Subcutaneous abdominal adipose tissue (tissue), 5 donors: ENCODE data around the gene SHC3.

Experiments
- H3K27ac ChIP-seq: one replicate; pipeline ENCODE4 v1.7.0; 2013; ENCODE audit warnings: low read depth, mild to moderate bottlenecking, inconsistent platforms, low read length, moderate library complexity
- H3K27me3 ChIP-seq, 5 donors: one replicate each; pipeline ENCODE4 v1.7.0; 2013; ENCODE audit warnings: low read length in 5 of 5, inconsistent platforms in 1 of 5; ENCODE audit not compliant: control insufficient read depth in 5 of 5, insufficient read depth in 4 of 5
- H3K36me3 ChIP-seq, 5 donors: one replicate each; pipeline ENCODE4 v1.7.0; 2013; ENCODE audit warnings: low read length in 5 of 5; ENCODE audit not compliant: control insufficient read depth in 5 of 5, insufficient read depth in 5 of 5
- H3K4me1 ChIP-seq, 5 donors: one replicate each; pipeline ENCODE4 v1.7.0; 2013; ENCODE audit warnings: low read length in 5 of 5, mild to moderate bottlenecking in 3 of 5, moderate library complexity in 1 of 5; ENCODE audit not compliant: control insufficient read depth in 5 of 5, insufficient read depth in 5 of 5
- H3K4me3 ChIP-seq, 5 donors: one replicate each; pipeline ENCODE4 v1.7.0; 2013; ENCODE audit warnings: low read length in 5 of 5, low read depth in 1 of 5
- H3K9ac ChIP-seq, 5 donors: one replicate each; pipeline ENCODE4 v1.7.0; 2013; ENCODE audit warnings: low read length in 5 of 5, mild to moderate bottlenecking in 4 of 5, moderate library complexity in 3 of 5
- H3K9me3 ChIP-seq, 5 donors: one replicate each; pipeline ENCODE4 v1.7.0; 2013; ENCODE audit warnings: low read length in 5 of 5; ENCODE audit not compliant: control insufficient read depth in 5 of 5
- donor health status: healthy.
- donor health status: healthy.
- donor health status: healthy.
- donor health status: healthy.
- donor health status: healthy.

The SHC3 gene

GRCh38 chr9:89037891-89038290 lies 140.7 kb downstream of the SHC3 start:
- peaks cover 0 to 3% (median 0%) of the 10 kb centered on the region in 5 donors for H3K9me3 ChIP-seq
- H3K4me1 ChIP-seq = peaks cover 6 to 25% (median 14%) of the 10 kb centered on the region in 5 donors
- no peaks in the 10 kb centered on the region for H3K36me3 ChIP-seq
- no peak overlapping the region for H3K9ac ChIP-seq
- H3K27ac ChIP-seq = no peak overlapping the region
- H3K4me3 ChIP-seq = no peak overlapping the region
- no peaks in the 10 kb centered on the region for H3K27me3 ChIP-seq

- no peak overlapping the region for H3K27ac ChIP-seq
- peaks cover 6 to 25% (median 14%) of the 10 kb centered on the region in 5 donors for H3K4me1 ChIP-seq
- no peak overlapping the region for H3K9ac ChIP-seq
- H3K9me3 ChIP-seq = peaks cover 0 to 3% (median 0%) of the 10 kb centered on the region in 5 donors
- no peaks in the 10 kb centered on the region for H3K27me3 ChIP-seq
- H3K4me3 ChIP-seq = no peak overlapping the region
- H3K36me3 ChIP-seq = no peaks in the 10 kb centered on the region
These were observed 141.3 kb downstream of the SHC3 start for GRCh38 chr9:89037346-89037745.

- Histone ChIP-seq H3K4me1 (peaks cover 6 to 25% (median 14%) of the 10 kb centered on the region in 5 donors), H3K4me3 (no peak overlapping the region), H3K36me3 (no peaks in the 10 kb centered on the region), H3K27ac (no peak overlapping the region), H3K9me3 (peaks cover 0 to 3% (median 0%) of the 10 kb centered on the region in 5 donors), H3K27me3 (no peaks in the 10 kb centered on the region), H3K9ac (no peak overlapping the region)
These were observed 141.7 kb downstream of the SHC3 start for GRCh38 chr9:89036891-89037290.

DNA sequence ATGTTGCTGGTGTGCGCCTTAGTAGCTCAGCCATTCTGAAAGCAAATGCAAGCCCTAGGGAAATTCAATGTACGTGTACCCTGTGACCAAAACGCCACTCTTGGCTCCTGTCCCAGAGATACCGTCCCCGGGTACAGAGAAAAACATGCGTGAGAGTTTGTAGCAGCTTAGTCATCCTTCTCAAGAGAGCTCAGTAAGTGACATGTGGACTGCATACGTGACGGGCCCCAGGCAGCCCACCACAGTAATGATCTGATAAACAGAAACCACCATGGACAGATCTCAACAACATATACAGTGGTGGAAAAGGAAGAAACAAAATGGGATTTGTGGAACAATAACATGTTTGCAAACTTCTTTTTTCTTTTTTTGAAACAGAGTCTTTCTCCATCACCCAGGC lies 142.2 kb downstream of the SHC3 start:
- peaks cover 6 to 25% (median 14%) of the 10 kb centered on the region in 5 donors for H3K4me1 ChIP-seq
- H3K9me3 ChIP-seq = peaks cover 0 to 3% (median 0%) of the 10 kb centered on the region in 5 donors
- H3K36me3 ChIP-seq = no peaks in the 10 kb centered on the region
- peak overlapping the region in 1 of 5 donors; percentile 7 for H3K4me3 ChIP-seq
- H3K27me3 ChIP-seq = no peaks in the 10 kb centered on the region
- H3K9ac ChIP-seq = peak overlapping the region in 1 of 5 donors; percentile 58
- H3K27ac ChIP-seq = no peak overlapping the region

DNA sequence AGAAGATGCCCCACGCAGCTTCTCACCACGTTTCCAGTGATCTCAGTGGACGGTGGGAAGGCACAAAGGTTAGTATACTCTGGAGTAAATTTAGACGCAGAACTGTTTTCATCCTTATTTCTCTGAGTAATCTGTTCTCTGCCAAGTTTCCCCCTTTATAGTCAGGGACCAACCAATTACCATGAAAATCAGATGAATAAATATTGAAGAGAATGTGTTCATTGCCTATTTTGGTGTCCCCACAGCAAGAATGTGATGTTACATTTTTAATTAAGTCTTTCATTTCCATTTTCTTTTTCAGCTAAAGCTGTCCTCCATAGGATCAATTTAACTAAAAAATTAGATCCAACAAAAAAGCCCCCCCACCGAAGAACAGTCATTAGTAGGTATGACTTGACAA lies 146.0 kb downstream of the SHC3 start:
- Histone ChIP-seq H3K4me3 (no peak overlapping the region), H3K27me3 (no peaks in the 10 kb centered on the region), H3K36me3 (no peaks in the 10 kb centered on the region), H3K9ac (no peak overlapping the region), H3K4me1 (peaks cover under 1 to 10% (median 3%) of the 10 kb centered on the region in 5 donors), H3K27ac (no peak overlapping the region), H3K9me3 (peaks cover 3 to 14% (median 7%) of the 10 kb centered on the region in 5 donors)

GRCh38 chr9:89032173-89032572 lies 146.4 kb downstream of the SHC3 start:
- no peaks in the 10 kb centered on the region for H3K27me3 ChIP-seq
- no peak overlapping the region for H3K27ac ChIP-seq
- peaks cover 3 to 14% (median 7%) of the 10 kb centered on the region in 5 donors for H3K9me3 ChIP-seq
- peaks cover 0 to 5% (median 0%) of the 10 kb centered on the region in 5 donors for H3K4me1 ChIP-seq
- H3K4me3 ChIP-seq = no peak overlapping the region
- no peaks in the 10 kb centered on the region for H3K36me3 ChIP-seq
- no peak overlapping the region for H3K9ac ChIP-seq

DNA sequence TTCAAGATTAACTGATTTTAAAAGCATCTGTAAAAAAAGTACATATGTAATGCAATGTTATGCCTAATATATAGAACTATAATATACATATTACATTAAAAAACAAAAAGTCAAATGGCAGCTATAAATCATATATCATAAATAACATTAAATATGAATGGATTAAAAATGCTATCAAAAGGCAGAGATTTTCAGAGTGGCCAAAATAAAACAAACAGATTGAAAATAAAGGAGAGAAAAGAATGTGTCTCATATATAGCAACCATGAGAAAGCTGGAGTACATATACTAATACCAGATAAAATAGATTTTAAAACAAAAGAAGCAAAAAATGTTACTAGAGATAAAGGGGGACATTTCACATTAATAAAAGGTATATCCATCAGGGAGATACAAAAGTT lies 148.8 kb downstream of the SHC3 start:
- peaks cover 0 to 6% (median 0%) of the 10 kb centered on the region in 5 donors for H3K4me1 ChIP-seq
- H3K36me3 ChIP-seq = no peaks in the 10 kb centered on the region
- H3K4me3 ChIP-seq = no peak overlapping the region

GRCh38 chr9:89026876-89027275 lies 151.7 kb downstream of the SHC3 start:
- no peak overlapping the region for H3K27ac ChIP-seq
- H3K9me3 ChIP-seq = peaks cover 3 to 14% (median 7%) of the 10 kb centered on the region in 5 donors
- H3K4me1 ChIP-seq = peaks cover 0 to 14% (median 10%) of the 10 kb centered on the region in 5 donors
- H3K27me3 ChIP-seq = peaks cover 0 to 4% (median 0%) of the 10 kb centered on the region in 5 donors
- no peak overlapping the region for H3K4me3 ChIP-seq
- no peaks in the 10 kb centered on the region for H3K36me3 ChIP-seq
- H3K9ac ChIP-seq = no peak overlapping the region

More for the DNA sequence above, 148.8 kb downstream of the SHC3 start:
- no peak overlapping the region for H3K27ac ChIP-seq
- no peak overlapping the region for H3K9ac ChIP-seq
- H3K27me3 ChIP-seq = no peaks in the 10 kb centered on the region
- H3K9me3 ChIP-seq = peaks cover 3 to 14% (median 7%) of the 10 kb centered on the region in 5 donors

DNA sequence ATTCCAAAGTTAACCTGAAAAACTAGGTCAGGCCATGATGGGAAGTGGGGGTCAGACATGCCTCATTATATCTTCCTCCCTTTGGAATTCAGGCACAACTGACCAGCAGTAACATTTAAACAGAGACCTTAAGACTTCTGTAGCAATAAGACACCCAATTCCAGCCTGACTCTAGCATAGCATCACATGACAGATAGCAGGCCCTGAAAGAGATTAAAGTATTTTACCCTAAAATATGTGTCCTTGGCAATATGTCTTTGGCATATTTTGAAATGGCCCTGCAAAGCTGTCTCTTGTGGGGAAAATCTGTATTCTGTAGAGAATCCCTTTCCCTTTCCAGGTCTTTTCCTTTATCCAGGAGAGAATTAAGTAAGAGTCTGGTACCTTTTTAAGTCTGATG lies 153.1 kb downstream of the SHC3 start:
- Histone ChIP-seq H3K27me3 (peaks cover 0 to 9% (median 0%) of the 10 kb centered on the region in 5 donors), H3K4me1 (peaks cover 0 to 26% (median 16%) of the 10 kb centered on the region in 5 donors), H3K4me3 (no peak overlapping the region), H3K9me3 (peaks cover 1 to 11% (median 6%) of the 10 kb centered on the region in 5 donors), H3K36me3 (no peaks in the 10 kb centered on the region), H3K27ac (no peak overlapping the region), H3K9ac (no peak overlapping the region)

DNA sequence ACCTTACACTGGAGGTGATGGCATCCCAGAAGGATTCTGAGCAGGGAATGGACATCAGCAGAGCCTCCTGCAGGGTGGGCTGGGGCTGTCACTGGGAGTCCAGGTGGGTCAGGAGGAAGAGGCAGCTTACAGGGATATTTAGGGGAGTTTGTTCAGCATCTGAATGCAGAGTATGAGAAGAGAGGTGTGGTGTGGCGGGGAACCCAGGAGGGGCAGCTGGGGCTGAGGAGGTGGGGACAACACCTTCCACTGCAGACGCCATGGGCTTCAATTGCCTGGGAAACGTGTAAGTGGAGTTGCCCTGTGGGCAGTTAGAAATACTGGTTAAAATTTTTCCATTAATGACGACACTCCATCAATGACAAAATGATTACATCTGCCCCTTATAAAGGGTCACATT lies 153.9 kb downstream of the SHC3 start:
- Histone ChIP-seq H3K9ac (no peak overlapping the region), H3K36me3 (no peaks in the 10 kb centered on the region), H3K4me1 (peaks cover 0 to 28% (median 16%) of the 10 kb centered on the region in 5 donors), H3K27me3 (peaks cover 0 to 9% (median 0%) of the 10 kb centered on the region in 5 donors), H3K27ac (no peak overlapping the region), H3K9me3 (peaks cover 0 to 5% (median 4%) of the 10 kb centered on the region in 5 donors), H3K4me3 (no peak overlapping the region)
